ENCODE measurements around the gene FBN1.
A peak's percentile ranks its signal among the peaks of the same experiment; 100 is the strongest.

The FBN1 gene

GRCh38 chr15:48402427-48403177 is 242.9 kb downstream of the FBN1 start:
- TF ChIP-seq CTCF (IDR thresholded peaks at IDR 0.05; ENCODE audit: low read length, missing control alignments): no peak
- no peak overlapping the region for H3K4me3 ChIP-seq (replicated peaks; ENCODE audit: low read depth, low read length)
- peak; percentile 63 for DNase-seq (ENCODE audit: low read depth)

GRCh38 chr15:48400086-48400485 is 245.4 kb downstream of the FBN1 start:
- no peak for DNase-seq (ENCODE audit: low read depth)
- no peak for TF ChIP-seq CTCF (IDR thresholded peaks at IDR 0.05; ENCODE audit: low read length, missing control alignments)
- no peak overlapping the region for H3K4me3 ChIP-seq (replicated peaks; ENCODE audit: low read depth, low read length)

GRCh38 chr15:48397841-48398240 is 247.7 kb downstream of the FBN1 start:
- peak; percentile 49 for DNase-seq (ENCODE audit: low read depth)
- H3K4me3 ChIP-seq (replicated peaks; ENCODE audit: low read depth, low read length): no peak overlapping the region
- TF ChIP-seq CTCF (IDR thresholded peaks at IDR 0.05; ENCODE audit: low read length, missing control alignments): no peak

GRCh38 chr15:48396020-48396419 is 249.5 kb downstream of the FBN1 start:
- DNase-seq (ENCODE audit: low read depth): no peak

GRCh38 chr15:48395521-48396011 is 249.9 kb downstream of the FBN1 start:
- no peak for TF ChIP-seq CTCF (IDR thresholded peaks at IDR 0.05; ENCODE audit: low read length, missing control alignments)
- DNase-seq (ENCODE audit: low read depth): peak; percentile 40

More at GRCh38 chr15:48396020-48396419, 249.5 kb downstream of the FBN1 start:
- no peak for TF ChIP-seq CTCF (IDR thresholded peaks at IDR 0.05; ENCODE audit: low read length, missing control alignments)
- H3K4me3 ChIP-seq (replicated peaks; ENCODE audit: low read depth, low read length): no peak overlapping the region

GRCh38 chr15:48394970-48395369 is 250.5 kb downstream of the FBN1 start:
- H3K4me3 ChIP-seq (replicated peaks; ENCODE audit: low read depth, low read length): no peak overlapping the region
- TF ChIP-seq CTCF (IDR thresholded peaks at IDR 0.05; ENCODE audit: low read length, missing control alignments): no peak
- DNase-seq (ENCODE audit: low read depth): no peak

More at GRCh38 chr15:48395521-48396011, 249.9 kb downstream of the FBN1 start:
- H3K4me3 ChIP-seq (replicated peaks; ENCODE audit: low read depth, low read length): no peak overlapping the region

Data from fibroblast of pulmonary artery (primary cell).